AG08396 (cell line): ENCODE measurements around the gene ATP6V0D1.

Experiments
- DNase-seq: peaks from one replicate; pipeline ENCODE4 v3.0.0; 2012; ENCODE audit warnings: low spot score, mixed read lengths

ATP6V0D1 gene

DNA sequence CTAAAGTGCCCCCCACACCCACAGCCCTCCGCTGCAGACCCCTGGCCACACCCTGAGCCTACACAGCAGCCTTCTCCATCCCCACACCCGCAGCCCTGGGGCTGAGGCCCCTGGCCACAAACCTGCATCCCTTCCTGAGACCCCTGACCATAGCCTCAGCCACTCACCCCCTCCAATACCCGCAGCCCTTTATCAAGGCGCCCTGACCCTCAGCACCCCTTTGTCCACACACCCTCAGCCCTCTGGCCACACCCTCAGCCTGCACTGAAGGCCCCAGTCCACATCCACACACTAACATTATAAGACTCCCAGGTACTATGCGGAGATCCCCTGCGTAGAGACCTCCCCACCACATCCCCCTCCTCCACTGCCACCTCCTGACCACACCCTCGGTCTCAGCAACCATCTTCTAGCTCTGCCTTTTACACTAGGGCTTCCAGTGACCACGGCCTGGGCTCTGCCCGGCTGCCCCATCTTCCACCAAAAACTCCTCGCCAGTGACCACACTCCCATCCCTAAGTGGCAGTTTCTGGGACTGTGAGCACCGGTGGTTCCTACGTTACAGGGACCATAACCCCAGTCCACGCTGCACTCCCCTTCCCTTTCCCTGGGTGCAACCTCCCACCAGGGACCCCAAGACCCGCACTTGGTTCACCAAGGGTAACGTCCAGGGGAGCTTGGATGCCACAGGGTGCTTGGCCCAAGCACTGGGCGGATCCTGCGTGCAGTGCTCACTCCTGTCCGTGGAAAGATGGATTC lies 88.5 kb downstream of the ATP6V0D1 start:
- DNase-seq = no peak

- no peak for DNase-seq
Measured at GRCh38 chr16:67391424-67392300, 89.3 kb downstream of the ATP6V0D1 start.

- no peak for DNase-seq
Measured at GRCh38 chr16:67390816-67391423, 90.0 kb downstream of the ATP6V0D1 start.

GRCh38 chr16:67389911-67390815 lies 90.8 kb downstream of the ATP6V0D1 start:
- DNase-seq = no peak

DNA sequence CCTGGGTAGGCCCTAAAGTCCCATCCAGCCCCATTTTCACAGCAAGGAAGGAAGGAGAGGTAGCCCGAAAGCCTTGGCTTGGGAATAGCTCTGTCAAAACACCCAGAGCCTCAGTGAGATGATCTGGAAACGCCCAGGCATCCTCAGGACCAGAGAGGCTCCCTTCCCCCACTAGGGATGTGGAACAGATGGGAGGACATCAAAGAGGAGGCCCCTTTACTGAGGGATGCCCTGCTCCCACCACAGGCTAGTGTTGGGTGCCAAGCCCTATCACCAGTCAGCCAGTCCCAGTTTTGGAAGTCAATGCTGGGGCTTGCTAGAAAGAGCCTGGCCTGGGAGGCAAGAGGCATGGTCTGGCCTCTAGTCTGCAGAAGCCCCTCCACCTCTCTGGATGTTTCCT lies 92.4 kb downstream of the ATP6V0D1 start:
- DNase-seq = no peak

DNA sequence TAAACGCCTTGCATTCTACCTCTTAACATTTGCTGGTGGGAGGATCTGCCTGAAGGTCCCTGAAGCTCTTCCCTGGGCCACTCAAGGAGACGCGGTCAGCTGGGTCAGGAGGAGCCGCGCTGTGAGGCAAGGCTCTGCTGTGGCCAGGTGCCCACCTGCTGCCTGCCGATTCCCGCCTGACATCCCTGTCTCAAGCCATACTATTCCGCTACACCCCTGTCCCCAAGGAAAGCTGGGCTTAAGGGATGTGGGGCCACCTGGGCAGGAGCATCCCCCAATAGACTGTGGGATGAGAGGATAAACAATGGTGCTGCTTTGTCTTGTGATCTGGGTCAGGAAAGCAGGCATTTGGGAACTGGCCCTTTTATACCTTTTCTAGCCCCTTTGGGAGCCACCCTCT lies 92.8 kb downstream of the ATP6V0D1 start:
- DNase-seq = no peak
